Measurements from ENCODE around the gene AMIGO1. TPM values are rescaled to one million over a fixed set of nuclear protein-coding genes. Genes with fewer than 3 reads are reported as not detected.
A peak's percentile ranks its signal among the peaks of the same experiment; 100 is the strongest.

The AMIGO1 gene
- total RNA-seq, 1 donor from 2014 or later = 8.0 TPM

DNA sequence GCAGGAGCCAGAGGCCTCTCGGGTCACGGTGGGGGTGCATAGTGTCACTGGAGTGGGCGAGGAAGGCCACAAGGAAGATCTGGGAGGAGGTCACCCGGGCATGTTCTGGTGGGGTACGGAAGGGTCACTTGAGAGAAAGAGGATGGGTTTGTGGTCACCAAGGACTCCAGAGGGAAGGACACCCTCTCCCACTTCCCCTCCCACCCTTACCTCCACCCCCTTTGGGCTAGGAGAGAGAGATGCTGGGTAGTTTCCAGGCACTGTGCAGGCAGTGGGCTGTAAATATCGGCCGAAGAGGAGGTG lies 703 bp downstream of the AMIGO1 start:
- Mint-ChIP-seq H3K4me3 (ENCODE audit: unreplicated experiment) (peak overlapping the region; percentile 87), H3K9me3 (ENCODE audit: unreplicated experiment) (peaks cover 12% of the 10 kb centered on the region), H3K4me1 (ENCODE audit: low read depth, unreplicated experiment) (peaks cover 7% of the 10 kb centered on the region), H3K36me3 (ENCODE audit: unreplicated experiment) (peaks cover 11% of the 10 kb centered on the region), H3K27me3 (ENCODE audit: unreplicated experiment) (peaks cover 25% of the 10 kb centered on the region), H3K27ac (ENCODE audit: unreplicated experiment) (peak overlapping the region; percentile 64)
- TF ChIP-seq, protein P1, sequence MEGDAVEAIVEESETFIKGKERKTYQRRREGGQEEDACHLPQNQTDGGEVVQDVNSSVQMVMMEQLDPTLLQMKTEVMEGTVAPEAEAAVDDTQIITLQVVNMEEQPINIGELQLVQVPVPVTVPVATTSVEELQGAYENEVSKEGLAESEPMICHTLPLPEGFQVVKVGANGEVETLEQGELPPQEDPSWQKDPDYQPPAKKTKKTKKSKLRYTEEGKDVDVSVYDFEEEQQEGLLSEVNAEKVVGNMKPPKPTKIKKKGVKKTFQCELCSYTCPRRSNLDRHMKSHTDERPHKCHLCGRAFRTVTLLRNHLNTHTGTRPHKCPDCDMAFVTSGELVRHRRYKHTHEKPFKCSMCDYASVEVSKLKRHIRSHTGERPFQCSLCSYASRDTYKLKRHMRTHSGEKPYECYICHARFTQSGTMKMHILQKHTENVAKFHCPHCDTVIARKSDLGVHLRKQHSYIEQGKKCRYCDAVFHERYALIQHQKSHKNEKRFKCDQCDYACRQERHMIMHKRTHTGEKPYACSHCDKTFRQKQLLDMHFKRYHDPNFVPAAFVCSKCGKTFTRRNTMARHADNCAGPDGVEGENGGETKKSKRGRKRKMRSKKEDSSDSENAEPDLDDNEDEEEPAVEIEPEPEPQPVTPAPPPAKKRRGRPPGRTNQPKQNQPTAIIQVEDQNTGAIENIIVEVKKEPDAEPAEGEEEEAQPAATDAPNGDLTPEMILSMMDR (IDR thresholded peaks at IDR 0.05; ENCODE audit: partially characterized antibody, unreplicated experiment) = no peak
- DNase-seq = no peak

DNA sequence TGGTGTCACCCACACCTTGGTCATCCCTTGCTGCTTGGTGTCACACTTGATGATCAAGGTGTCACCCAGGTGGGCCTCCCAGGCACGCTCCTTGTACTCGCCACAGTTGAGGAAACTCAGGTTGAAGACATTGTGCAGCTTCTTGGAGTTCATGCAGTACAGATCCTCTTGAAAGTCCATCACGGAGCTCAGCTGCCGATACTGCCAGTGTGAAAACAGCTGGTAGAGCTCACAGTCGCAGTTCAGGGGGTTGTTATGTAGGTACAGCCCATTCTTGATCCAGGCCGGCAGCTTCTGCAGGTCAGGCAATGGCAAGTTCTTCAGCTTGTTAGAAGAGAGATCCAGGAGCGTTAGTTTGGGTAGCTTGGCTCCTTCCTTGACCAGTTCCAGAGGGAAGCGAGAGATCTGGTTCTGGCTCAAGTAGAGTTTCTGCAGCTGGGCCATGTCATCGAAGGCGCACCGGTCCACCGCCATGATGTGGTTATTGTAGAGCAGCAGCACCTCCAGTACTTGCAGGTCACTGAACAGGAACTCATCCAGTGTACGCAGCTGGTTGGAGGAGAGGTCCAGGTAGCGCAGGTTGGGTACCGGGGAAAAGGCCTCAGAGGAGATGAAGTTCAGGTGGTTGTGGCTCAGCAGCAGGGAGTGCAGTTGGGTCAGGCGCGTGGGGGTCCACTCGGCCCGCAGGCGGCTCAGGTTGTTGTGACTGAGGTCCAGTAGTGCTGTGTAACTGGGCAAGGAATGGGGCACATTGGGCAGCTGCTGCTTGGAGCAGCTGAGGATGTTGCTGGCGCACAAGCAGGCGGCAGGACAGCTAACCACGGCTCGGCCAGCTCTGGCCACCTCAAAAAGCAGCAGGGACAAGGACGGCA lies 1.3 kb downstream of the AMIGO1 start:
- Mint-ChIP-seq H3K9me3 (ENCODE audit: unreplicated experiment) (peaks cover 12% of the 10 kb centered on the region), H3K27ac (ENCODE audit: unreplicated experiment) (peak overlapping the region; percentile 48), H3K27me3 (ENCODE audit: unreplicated experiment) (peaks cover 24% of the 10 kb centered on the region), H3K4me3 (ENCODE audit: unreplicated experiment) (peak overlapping the region; percentile 87), H3K4me1 (ENCODE audit: low read depth, unreplicated experiment) (peaks cover 7% of the 10 kb centered on the region), H3K36me3 (ENCODE audit: unreplicated experiment) (peaks cover 11% of the 10 kb centered on the region)
- DNase-seq = no peak
- TF ChIP-seq, protein P1 (IDR thresholded peaks at IDR 0.05; ENCODE audit: partially characterized antibody, unreplicated experiment) = no peak

DNA sequence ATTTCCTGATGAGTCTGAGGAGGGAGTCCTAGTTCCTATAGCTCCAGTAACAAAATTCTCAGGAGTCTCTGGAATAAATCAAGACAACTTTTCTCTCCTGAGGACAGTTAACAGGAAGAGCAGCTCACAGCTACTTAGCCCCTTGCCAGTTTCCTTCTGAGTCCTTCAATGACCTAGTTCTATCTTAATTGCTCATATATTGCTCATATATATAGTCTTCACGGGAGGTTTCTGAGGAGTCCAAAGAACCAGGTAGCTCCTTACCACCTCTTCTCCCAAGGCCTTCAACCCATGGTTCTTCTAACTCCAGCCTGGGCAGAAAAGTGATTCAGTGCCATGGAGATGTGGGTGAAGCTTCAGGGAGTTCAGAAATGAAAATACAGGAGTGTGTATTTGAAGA lies 4.6 kb downstream of the AMIGO1 start:
- DNase-seq = no peak
- Mint-ChIP-seq H3K4me1 (ENCODE audit: low read depth, unreplicated experiment) (peaks cover 25% of the 10 kb centered on the region), H3K4me3 (ENCODE audit: unreplicated experiment) (no peak overlapping the region), H3K9me3 (ENCODE audit: unreplicated experiment) (peaks cover 13% of the 10 kb centered on the region), H3K27ac (ENCODE audit: unreplicated experiment) (no peak overlapping the region), H3K36me3 (ENCODE audit: unreplicated experiment) (peaks cover 6% of the 10 kb centered on the region), H3K27me3 (ENCODE audit: unreplicated experiment) (peaks cover 15% of the 10 kb centered on the region)
- TF ChIP-seq, protein P1 (IDR thresholded peaks at IDR 0.05; ENCODE audit: partially characterized antibody, unreplicated experiment) = no peak

DNA sequence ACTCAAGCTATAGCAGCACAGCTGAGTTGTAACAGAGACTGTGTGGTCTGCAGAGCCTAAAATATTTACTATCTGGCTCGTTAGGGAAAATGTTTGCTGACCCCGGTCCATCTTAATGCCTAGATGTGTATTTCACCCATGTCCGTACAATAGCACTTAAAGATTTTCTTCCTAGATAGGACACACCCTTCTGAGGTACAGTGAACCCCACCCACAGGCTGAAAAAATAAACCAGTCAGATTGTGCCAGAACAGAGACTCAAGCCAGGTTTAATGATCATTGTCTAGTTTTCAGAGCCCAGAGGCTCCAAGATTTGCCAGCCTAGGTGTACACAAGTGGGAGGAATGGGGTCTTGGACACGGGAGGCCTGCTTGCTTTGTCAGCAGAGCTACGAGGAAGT lies 5.6 kb downstream of the AMIGO1 start:
- TF ChIP-seq, protein P1 (IDR thresholded peaks at IDR 0.05; ENCODE audit: partially characterized antibody, unreplicated experiment) = no peak
- Mint-ChIP-seq H3K27me3 (ENCODE audit: unreplicated experiment) (peaks cover 14% of the 10 kb centered on the region), H3K9me3 (ENCODE audit: unreplicated experiment) (peaks cover 11% of the 10 kb centered on the region), H3K4me1 (ENCODE audit: low read depth, unreplicated experiment) (peaks cover 31% of the 10 kb centered on the region), H3K36me3 (ENCODE audit: unreplicated experiment) (peaks cover 6% of the 10 kb centered on the region), H3K27ac (ENCODE audit: unreplicated experiment) (no peak overlapping the region), H3K4me3 (ENCODE audit: unreplicated experiment) (no peak overlapping the region)
- no peak for DNase-seq

DNA sequence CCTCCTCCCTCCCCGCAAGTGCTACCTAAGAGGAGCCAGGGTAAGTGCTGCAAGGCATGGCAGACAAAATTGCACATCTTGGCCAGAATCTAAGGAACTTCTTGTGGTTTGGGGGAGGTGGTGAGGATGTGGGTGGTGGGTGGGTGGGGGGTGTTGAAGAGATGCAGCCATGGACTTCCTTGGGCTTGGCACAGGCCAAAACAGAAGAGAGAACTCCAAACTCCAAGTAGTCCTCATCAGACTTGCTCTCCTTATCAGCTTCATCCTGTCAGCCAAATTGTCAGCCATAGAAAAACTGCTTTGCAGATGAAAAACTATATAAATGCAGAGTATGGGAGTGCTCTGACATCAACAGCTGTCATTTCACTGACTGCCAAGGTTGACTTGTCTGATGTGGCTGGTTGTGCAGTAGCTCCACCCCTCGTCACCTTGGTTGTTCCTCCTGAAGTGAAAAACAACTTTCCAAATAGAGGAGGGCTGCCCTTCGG lies 7.1 kb downstream of the AMIGO1 start:
- peaks cover 40% of the 10 kb centered on the region for H3K4me1 Mint-ChIP-seq (ENCODE audit: low read depth, unreplicated experiment)

More for the DNA sequence above, 7.1 kb downstream of the AMIGO1 start:
- no peak overlapping the region for H3K4me3 Mint-ChIP-seq (ENCODE audit: unreplicated experiment)
- no peak overlapping the region for H3K27ac Mint-ChIP-seq (ENCODE audit: unreplicated experiment)
- H3K36me3 Mint-ChIP-seq (ENCODE audit: unreplicated experiment) = no peaks in the 10 kb centered on the region
- no peak for DNase-seq
- H3K27me3 Mint-ChIP-seq (ENCODE audit: unreplicated experiment) = peaks cover 11% of the 10 kb centered on the region
- TF ChIP-seq, protein P1 (IDR thresholded peaks at IDR 0.05; ENCODE audit: partially characterized antibody, unreplicated experiment) = no peak
- H3K9me3 Mint-ChIP-seq (ENCODE audit: unreplicated experiment) = peaks cover 11% of the 10 kb centered on the region
